ENCODE data around the gene RRBP1.
A peak's percentile ranks its signal among the peaks of the same experiment; 100 is the strongest.

RRBP1 gene

DNA sequence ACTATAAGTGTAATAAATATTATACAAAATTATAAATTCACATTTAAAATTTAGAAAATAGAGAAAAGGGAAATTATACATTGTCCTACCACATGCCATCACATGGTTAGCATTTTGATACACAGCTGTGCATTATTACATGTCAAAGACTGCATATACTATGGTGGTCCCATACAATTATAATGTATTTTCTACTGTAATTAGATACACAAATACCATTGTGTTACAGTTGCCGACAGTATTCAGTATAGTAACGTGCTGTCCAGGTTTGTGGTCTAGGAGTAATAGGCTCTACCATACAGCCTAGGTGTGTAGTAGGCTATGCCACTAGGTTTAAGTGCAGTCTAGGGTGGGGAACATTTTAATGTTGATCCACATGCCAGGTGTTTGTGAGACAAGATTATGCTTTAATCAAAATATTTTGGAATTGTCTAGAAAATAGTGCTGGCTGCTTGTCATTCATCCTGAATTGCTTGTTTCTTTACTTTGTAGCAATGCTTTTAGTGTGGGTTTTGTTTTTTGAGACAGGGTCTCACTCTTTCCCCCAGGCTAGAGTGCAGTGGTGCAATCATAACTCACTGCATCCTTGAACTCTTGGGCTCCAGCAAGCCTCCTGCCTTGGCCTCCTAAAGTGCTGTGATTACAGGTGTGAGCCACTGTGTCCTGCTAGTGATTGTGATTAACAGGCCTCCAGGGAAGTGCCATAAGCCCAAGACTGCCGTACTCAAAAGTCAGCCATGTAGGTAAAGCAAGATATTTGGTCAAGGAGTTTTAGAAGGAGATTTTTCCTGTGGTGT, 73.1 kb downstream of the RRBP1 start:
- no peak for DNase-seq

DNA sequence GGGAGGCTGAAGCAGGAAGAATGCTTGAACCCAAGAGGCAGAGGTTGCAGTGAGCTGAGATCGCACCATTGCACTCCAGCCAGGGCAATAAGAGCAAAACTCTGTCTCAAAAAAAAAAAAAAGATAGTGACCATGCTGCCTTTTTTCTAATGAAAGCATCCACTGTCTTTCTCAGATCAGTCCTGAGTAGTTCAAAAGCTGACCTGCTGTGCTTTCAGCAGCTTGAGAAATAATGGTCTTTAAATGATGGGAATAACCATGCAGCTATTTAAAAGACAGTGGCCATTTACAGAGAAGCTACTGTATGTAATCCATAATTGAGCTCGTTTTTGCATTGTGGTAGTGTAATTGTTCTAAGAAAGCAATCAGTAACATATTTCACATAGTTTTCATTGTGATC, 76.0 kb downstream of the RRBP1 start:
- DNase-seq: no peak

DNA sequence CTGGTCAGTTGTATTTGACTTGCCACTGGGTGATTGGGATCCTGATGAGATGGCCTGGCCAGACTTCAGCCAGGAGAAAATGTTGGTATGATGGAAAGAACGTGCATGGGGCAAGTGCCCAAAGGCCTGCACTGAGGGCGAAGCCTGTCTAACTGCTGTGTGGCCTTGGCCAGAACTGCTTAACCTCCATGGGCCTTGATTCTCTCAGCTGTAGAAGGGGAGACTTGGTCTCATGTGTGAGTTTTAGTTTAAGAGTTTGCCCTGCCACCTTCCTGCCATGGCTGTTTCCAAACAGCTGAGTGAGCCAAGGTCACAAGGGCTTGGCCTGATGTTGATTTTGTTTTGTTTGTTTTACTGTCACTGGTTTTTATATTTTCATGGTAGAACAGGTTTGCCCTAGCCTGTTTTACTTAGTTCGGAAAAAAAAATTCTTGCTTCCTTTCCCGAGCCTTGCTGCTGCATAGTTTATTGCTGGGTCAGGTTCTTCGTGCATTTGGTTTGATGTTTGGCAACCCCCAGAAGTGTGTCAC, 76.8 kb downstream of the RRBP1 start:
- DNase-seq: no peak

DNA sequence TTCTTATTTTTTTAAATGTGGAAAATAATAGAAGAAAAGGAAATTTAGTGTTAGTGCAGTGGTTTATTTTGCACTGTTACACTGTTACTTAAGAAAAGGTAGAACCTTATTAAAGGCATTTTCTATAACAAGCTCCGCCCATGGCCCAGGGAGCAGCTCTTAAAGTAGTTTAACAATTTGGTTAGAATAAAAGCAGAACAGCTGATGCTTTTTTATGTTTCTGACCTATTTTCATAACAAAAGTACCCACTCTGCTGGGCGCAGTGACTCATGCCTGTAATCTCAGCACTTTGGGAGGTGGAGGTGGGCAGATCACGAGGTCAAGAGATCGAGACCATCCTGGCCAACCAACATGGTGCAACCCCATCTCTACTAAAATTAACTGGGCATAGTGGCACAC, 79.5 kb downstream of the RRBP1 start:
- DNase-seq: no peak

DNA sequence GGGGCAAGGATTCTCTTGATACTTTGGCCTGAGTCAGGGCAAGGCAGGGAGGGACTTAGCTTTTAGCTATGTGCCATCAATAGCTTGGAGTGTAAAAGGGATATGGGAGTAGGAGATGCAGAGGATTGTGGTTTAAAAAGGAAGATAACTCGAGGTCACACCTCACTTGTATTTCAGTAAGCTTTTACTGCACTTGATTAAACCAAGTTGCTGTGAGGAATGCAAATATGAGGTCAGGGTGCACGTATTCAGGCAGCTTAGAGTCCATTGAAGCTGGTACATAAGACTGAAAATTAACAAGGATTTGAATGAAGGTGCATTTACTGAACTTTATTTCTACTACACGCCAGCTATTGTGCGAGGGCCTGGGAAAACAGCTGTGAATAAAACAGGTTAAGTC, 80.1 kb downstream of the RRBP1 start:
- DNase-seq: no peak

DNA sequence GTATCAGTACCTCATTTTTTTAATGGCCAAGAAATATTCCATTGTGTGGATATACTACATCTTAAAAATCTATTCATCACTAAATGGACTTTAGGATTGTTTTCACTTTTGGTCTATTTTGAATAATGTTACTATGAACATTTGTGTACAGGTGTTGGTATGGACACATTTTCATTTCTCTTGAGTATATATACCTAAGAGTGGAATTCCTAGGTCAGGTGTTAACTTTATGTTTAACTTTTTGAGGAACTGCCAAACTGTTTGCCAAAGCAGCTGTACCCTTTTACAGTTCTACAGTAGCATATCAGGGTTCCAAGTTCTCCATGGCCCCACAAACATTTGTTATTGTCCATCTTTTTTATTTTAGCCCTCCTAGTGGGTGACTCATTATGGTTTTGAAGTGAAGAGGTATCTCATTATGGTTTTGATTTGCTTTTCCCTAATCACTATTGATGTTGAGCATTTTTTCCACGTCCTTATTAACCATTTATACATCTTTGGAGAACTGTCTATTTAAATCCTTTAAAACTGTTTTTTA, 84.0 kb downstream of the RRBP1 start:
- no peak for DNase-seq

DNA sequence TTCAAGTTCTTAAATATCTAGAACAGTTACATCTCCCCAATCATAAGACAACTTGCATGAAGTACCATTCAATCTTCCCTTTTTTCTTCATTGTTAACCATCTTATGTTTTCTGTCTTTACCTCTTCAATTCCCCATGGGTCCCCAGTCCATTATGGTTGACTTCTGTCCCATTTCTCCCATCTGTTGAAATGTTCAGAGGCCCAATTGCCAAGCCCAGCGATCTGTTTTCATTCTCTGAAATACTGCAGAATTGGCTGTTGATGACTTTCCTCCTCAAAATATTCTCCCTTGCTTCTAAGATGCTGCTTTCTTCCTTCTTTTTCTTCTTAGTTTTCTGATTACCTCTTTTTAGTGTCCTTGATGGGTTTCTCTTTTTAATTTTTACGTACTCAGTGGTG, 86.2 kb downstream of the RRBP1 start:
- no peak for DNase-seq

DNA sequence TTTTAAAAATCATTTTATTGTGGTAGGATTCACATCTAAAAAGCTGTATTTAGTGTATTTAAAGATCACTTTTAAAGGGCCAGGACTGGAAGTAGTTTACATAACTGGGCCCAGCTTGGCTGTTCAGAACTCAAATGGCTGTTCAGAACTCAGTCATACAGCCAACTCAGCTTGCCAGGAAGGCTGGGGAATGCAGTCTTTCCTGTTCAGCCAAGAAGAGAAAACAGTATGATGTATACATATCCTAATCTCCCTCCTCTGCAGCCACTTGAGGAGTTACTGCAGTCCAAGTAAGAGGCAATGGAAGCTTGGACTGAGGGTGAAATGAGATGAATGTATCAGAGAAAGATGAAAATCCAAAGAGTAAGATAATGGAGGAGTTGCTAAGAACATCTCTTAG, 87.6 kb downstream of the RRBP1 start:
- no peak for DNase-seq

DNA sequence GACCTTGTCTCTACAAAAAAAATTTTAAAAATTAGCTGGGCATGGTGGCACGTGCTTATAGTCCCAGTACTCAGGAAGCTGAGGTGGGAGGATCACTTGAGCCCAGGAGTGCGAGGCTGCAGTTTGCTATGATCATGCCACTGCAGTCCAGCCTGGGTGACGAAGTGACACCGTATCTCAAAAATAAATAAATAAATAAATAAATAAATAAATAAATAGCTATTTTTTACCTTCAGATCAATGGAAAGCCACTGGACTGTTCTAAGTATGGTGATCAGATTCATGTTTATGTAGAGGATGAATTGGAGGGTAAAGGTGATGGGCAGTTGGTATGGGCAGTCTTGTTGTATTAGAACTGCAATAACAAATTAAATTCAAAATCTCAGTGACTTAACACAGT, 88.1 kb downstream of the RRBP1 start:
- no peak for DNase-seq

DNA sequence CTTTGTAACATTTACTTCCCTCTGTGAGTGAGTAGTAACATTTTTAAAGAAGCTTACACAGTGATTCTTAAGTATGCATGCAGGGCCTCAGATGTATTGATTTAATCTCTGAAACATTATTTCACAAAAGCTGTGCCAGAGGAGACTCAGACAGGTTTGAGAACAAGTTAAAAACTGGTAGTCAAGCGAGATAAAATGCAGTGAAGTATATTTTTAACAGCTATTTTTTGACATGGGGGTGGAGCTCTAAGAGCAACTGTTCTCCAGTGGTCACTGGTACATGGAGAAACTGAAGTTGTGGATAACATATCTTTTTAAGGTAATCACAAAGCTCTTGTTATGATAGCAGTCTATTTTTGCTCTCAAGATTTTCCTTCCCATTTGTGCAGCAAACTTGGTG, 91.8 kb downstream of the RRBP1 start:
- no peak for DNase-seq

DNA sequence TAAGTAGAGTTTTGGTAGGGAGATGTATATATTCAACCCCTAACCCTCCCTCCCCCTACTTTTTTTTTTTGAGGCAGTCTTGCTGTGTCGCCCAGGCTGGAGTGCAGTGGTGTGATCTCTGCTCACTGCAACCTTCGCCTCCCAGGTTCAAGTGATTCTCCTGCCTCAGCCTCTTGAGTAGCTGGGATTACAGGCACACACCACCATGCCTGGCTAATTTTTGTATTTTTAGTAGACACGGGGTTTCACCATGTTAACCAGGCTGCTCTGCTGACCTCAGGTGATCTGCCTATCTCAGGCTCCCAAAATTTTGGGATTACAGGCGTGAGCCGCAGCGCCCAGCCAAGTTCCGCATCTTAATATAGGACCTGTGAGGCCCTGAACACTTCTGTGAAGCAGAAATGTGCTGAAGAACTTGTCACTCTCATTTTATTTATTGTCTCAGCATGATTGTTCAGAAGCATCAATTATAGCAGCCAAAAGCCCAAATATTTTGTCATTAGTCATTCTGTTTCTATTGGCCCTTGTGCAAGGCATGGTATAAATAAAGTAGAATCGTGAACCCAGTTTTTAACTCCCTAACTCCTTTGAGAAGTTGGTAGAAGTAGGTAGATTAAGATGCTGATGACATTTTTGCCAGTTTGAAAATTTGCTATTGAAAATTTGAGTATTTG, 92.7 kb downstream of the RRBP1 start:
- DNase-seq: no peak

DNA sequence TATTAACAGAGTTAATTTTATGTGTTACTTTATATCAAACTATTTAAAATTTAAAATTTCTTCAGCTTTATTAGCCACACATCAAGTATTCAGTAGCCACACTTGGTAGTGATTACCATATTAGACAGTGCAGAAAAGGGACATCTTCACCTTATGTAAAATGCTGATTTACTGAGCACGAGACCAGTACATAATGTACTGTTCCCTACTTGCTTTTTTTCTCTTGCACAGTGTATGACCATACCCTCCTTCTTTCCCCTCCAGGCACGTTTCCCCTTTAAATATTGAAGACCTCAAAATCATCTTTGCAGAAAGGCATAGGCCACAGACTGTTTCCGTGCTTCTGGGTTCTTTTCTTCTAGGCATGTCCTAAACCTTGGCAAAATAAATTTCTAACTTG, 94.2 kb downstream of the RRBP1 start:
- DNase-seq: no peak

DNA sequence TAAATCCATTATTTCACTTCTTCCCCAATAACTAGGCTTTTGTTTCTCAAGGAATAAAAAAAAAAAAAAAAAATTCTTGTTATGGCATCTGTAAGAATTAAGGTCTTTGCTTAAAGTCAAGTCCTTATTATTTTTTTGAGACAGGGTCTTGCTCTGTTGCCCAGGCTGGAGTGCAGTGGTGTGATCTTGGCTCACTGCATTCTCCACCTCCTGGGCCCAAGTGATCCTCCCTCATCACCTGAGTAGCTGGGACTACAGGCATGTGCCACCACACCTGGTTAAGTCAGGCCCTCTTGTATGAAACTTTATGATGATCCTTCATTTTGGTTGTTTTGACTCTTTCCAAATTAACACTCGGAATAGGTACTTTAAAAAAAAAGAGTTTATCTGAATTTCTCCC, 94.9 kb downstream of the RRBP1 start:
- DNase-seq: no peak

DNA sequence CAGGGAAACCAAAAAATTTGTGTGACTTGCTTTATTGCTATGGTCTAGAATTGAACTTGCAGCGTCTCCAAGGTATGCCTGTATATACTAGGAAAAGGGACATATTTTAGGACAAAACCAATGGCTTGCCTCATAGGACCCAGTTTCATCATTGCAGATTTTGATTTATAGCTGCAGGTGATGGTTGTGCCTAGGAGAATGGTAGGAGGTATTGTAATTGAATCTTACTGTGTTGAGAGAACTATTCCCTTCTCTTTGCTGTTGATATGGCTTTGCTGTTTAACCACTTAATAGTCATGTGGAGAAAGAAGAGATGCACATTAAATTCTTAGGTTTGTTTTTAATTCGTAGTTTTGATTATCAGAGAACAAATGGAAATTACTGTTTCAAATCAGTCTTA, 95.8 kb downstream of the RRBP1 start:
- no peak for DNase-seq

DNA sequence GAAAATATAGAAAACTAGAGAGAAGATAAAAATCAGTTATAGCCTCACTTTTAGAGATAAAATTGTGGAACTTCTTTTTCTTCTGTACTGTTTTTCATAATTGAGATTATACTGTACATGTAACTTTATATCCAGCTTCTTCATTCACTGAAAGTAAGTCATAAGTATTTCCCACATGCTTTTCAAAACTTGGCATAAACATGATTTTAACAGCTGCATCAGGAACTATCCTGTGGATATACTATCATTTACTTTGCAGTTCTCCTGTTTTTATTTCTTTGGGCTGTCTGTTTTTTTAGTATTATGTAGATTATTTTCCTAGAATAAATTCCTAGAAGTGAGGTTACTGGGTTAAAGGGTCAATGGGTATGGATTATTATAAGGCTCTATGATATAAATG, 97.4 kb downstream of the RRBP1 start:
- DNase-seq: no peak

DNA sequence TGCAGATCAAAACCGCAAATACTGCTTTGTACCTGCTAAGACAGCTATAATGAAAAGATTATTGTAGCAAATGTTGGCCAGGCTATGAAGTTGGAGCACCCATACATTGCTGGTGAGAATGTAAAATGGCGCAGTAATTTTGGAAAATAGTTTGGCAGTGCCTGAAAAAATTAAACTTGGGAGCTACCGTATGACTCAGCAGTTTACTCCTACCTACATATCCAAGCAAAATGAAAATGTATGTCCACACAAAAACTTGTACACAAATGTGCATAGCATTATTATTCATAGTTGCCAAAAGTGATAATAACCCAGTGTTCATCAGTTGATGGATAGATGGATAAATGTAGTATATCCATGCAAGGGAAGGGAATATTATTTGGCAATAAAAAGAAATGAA, 98.9 kb downstream of the RRBP1 start:
- DNase-seq: no peak

DNA sequence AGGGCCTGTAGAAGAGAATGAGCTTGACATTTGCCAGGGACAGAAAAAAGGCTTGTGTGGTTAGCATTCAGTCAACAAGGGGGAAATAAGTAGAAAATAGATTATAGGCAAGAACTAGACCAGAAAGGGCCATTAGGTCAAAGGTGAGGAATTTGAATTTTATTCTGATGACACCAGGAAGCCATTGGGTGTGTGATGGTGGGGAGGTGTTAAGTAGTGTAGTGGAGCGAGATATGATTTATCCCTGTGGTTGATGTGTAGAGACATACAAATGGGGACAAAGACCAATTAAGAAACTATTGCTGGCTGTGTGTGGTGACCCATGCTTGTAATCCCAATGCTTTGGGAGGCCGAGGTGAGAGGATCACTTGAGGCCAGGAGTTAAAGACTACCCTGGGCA, 101.1 kb downstream of the RRBP1 start:
- no peak for DNase-seq

DNA sequence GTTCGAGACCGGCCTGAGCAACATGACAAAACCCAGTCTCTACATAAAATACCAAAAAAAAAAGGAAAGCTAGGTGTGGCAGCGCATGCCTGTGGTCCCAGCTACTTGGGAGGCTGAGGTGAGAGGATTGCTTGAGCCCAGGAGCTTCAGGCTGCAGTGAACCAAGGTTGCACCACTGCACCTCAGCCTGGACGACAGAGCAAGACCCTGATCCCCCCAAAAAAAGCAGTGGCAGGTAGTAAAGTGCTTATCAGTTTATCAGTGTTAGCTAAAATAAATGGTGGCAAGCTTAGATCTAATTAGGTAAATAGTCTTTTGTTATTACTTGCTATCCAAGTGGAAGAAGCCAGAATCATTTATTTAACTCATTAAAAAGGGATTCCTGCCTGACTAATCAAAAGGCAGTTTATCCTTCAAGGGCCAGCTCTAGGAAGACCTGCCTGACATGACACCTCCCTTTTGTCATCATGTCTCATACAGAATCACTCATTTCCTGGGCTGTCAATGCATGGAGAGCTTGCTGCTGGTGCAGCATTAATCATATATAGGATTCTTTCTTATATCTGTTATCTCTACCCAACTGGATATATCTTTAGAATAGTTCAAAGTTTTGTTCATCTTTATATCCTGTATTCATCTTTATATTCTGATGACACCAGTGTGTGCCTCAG, 102.5 kb downstream of the RRBP1 start:
- no peak for DNase-seq

DNA sequence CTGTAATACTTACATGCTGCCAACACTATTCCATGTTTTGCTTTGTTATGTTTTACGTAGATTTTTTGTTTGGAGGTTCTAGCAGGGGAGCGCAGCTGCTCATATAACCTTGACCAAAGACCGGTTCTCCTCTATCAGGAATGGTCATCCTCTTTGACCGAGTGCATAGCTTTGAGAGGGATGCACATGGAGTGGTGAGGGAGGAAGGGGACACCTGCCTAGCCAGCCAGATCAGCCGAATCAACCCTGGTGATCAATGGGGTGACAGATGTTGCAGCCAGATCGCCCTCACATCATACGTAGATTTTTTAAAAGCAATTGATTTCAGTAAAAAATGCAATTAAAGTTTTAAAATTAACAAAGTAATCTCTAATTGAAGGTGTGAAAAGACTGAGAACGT, 105.8 kb downstream of the RRBP1 start:
- no peak for DNase-seq

DNA sequence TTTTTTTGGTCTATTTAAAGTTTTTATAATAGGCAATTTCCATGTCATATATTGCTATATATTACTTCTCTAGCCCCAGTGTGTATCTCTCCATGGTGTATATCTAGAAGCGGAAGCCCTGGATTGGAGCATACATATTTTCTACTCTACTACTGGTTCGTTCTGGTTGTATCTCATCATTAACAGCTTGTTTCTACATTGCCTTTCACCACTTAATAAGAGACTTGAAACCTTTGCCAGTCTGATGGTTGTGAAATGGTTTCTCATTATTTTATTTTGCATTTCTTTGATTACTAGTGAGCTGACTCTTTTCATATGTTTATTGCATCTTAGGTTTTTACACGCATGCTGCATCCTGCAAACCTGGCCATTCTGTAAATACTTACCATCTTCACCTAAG, 108.6 kb downstream of the RRBP1 start:
- DNase-seq: no peak

DNA sequence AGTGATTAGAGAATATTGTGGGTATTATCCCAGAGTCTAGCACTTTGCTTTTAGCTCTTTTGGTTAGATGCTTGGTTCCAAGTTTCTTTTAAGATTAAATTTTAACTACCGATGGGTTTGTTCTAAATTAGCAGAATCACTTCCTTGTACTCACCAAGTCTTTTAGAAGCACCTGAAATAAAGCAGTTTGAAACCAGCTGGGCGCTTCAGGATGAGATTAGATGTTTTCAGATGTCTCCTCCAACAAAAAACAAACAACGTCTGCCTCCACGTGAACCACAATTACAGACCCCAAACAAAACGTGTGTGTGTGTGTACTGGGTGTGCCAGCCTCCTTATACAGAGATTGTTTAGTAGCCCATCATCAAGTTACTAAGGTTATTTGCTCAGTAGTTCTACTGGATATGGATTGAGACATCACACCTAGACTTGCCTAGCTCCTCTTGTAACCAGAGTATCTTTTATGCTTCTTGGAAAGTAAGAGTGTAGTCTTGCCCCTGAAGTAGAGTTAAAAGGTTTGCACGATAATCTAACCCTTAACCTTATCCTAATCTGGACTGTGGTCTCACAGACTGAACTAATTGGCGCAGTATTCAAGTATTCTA, 109.9 kb downstream of the RRBP1 start:
- peak in 1 of 2 experiments; percentile 31 for DNase-seq

DNA sequence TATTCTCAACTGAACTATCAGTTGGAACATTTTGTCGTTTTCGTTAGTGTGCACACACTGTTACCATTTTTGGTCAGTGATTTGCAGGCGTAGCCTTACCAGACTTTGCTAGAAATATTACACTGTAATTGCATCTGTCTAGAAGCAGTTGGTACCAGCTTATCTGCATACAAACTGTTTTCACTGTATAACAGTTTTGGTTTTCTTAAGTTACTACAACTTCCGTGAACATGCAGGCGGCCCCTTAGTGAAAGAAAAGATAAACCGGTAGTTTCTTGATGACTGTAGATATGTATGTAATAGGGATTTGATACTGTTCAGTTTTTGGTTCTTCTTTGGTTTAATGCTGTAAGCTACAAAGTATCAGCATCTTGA, 110.9 kb downstream of the RRBP1 start:
- DNase-seq: no peak

Measured in NCI-H2081 (cell line).